Measurements from ENCODE around the gene PDGFB. TPM values are rescaled to one million over a fixed set of nuclear protein-coding genes. Genes with fewer than 3 reads are reported as not detected.

The PDGFB gene
- total RNA-seq, 1 experiment from 2014 or later, result 13.1 TPM

DNA sequence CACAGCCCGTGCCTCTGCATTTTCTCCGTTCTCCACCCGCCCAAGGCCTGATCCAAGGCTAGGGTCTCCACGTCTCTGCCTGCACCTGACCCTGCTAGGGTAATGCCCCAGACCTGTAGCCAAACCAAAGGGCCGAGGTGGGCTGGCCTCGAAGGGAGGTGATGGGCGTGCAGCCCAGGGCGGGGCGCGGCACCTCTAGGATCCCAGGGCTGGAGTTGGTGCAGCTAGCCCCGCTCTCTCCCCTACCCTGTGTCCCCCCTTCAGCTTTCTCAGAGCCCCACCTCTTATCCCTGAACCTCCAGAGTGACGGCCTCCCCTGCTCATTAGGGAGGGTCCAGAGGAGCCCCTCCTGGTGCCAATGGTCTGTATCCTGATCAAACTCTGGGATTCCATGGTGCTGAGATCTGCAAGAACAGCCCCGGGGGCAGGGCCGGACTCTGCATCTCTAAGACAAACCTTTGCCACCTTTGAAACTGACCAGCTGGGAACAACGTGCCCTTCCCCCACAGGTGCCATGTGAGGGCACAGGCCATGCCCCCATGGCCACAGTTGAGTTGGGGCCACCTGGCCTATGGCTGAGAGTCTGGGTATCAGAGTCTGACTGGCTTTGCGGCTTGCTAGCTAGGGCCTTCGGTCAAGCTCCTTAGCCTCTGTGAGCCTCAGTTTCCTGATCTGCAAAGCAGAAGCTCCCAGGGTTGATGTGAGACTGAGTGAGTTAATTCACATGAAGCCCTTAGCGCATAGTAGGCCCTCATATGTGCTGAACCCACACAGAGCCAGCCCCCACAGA, 69.2 kb downstream of the PDGFB start:
- RAD21 ChIA-PET (ENCODE audit: low non-redundant PET in 1 of 2, low total read pairs in 2 of 2, uncharacterized antibody in 2 of 2, unreplicated experiment in 2 of 2), result no interaction called here
- CTCF ChIA-PET, result interaction anchor here (1.0 kb wide), 3 partner anchors 40 to 136 kb away, joined by 3 to 5 read pairs (median 3); no protein-coding TSS in a partner anchor
- POLR2A ChIA-PET, result interaction anchor here (1.0 to 1.7 kb wide), 4 partner anchors 70 to 144 kb away, joined by 3 to 5 read pairs (median 4); partner anchors contain the start of genes PDGFB and RPL3
- H3K9ac ChIP-seq (ENCODE audit: low read length), result peak overlapping the region; percentile 57
- DNase-seq (ENCODE audit: low read depth, low spot score) (no peak), ATAC-seq (peak; percentile 16; the same call in 1 of the 2 replicates)
- no peaks in the 10 kb centered on the region for H3K79me2 ChIP-seq (ENCODE audit: insufficient read depth, low read length)
- no peaks in the 10 kb centered on the region for H3K9me2 ChIP-seq (ENCODE audit: insufficient read depth)
- no peaks in the 10 kb centered on the region for H4K20me1 ChIP-seq (ENCODE audit: insufficient read depth)
- peak overlapping the region; percentile 23 to 43 for H3K4me3 ChIP-seq (replicated peaks in 1 of 2; ENCODE audit: low read depth in 1 of 2, low read length in 2 of 2)
- H3K27me3 ChIP-seq (ENCODE audit: insufficient read depth, low read length), result no peaks in the 10 kb centered on the region
- H3K4me1 ChIP-seq (ENCODE audit: control insufficient read depth in 1 of 2, insufficient read depth in 2 of 2, low read length in 2 of 2), result peaks cover 38 to 79% of the 10 kb centered on the region in 2 experiments
- peak overlapping the region; percentile 82 for H3K4me2 ChIP-seq (ENCODE audit: low read length)
- no peak for TF ChIP-seq POLR2AphosphoS5 (IDR thresholded peaks at IDR 0.05; ENCODE audit: low read depth, low read length)
- TF ChIP-seq EGR1 (IDR thresholded peaks at IDR 0.05; ENCODE audit: low read depth), result no peak
- no peak for TF ChIP-seq ZFX (IDR thresholded peaks at IDR 0.05)
- TF ChIP-seq CEBPB (IDR thresholded peaks at IDR 0.05; ENCODE audit: low read depth), result no peak
- no peak for TF ChIP-seq SP1 (IDR thresholded peaks at IDR 0.05; ENCODE audit: low read depth)
- TF ChIP-seq, protein P1, sequence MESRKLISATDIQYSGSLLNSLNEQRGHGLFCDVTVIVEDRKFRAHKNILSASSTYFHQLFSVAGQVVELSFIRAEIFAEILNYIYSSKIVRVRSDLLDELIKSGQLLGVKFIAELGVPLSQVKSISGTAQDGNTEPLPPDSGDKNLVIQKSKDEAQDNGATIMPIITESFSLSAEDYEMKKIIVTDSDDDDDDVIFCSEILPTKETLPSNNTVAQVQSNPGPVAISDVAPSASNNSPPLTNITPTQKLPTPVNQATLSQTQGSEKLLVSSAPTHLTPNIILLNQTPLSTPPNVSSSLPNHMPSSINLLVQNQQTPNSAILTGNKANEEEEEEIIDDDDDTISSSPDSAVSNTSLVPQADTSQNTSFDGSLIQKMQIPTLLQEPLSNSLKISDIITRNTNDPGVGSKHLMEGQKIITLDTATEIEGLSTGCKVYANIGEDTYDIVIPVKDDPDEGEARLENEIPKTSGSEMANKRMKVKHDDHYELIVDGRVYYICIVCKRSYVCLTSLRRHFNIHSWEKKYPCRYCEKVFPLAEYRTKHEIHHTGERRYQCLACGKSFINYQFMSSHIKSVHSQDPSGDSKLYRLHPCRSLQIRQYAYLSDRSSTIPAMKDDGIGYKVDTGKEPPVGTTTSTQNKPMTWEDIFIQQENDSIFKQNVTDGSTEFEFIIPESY (IDR thresholded peaks at IDR 0.05; ENCODE audit: extremely low read depth, insufficient replicate concordance, low read length), result no peak
- no peak for TF ChIP-seq JUND (IDR thresholded peaks at IDR 0.05)
- TF ChIP-seq EZH2phosphoT487 (IDR thresholded peaks at IDR 0.05; ENCODE audit: borderline replicate concordance), result no peak
- no peak for TF ChIP-seq SIN3A (IDR thresholded peaks at IDR 0.05; ENCODE audit: low read depth)
- TF ChIP-seq REST (IDR thresholded peaks at IDR 0.05; ENCODE audit: low read depth), result no peak
- TF ChIP-seq POLR2A (IDR thresholded peaks at IDR 0.05; ENCODE audit: borderline replicate concordance, extremely low read depth, insufficient read depth, insufficient read length), result no peak
- TF ChIP-seq, protein P2, sequence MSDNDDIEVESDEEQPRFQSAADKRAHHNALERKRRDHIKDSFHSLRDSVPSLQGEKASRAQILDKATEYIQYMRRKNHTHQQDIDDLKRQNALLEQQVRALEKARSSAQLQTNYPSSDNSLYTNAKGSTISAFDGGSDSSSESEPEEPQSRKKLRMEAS (IDR thresholded peaks at IDR 0.05), result no peak
- TF ChIP-seq TCF7L2 (IDR thresholded peaks at IDR 0.05; ENCODE audit: borderline replicate concordance, extremely low read depth, insufficient read depth, insufficient read length), result no peak
- no peak for TF ChIP-seq FOSL1 (IDR thresholded peaks at IDR 0.05; ENCODE audit: low read depth)
- no peak for TF ChIP-seq CTCF (IDR thresholded peaks at IDR 0.05 in 2 of 3, conservative IDR thresholded peaks at IDR 0.05 in 1 of 3; ENCODE audit: borderline replicate concordance in 1 of 3, insufficient read depth in 1 of 3, low read depth in 2 of 3, low read length in 2 of 3)
- peak overlapping the region; percentile 50 for H2AFZ ChIP-seq (ENCODE audit: low read depth, low read length, poor library complexity, severe bottlenecking)
- H3K27ac ChIP-seq (ENCODE audit: low read depth, low read length), result peak overlapping the region; percentile 57
- no TSS peak for BruUV-seq (replicated peaks)
- H3K36me3 ChIP-seq (ENCODE audit: control insufficient read depth in 1 of 2, insufficient read depth in 2 of 2, low read length in 2 of 2), result no peaks in the 10 kb centered on the region
- intact Hi-C loops (cut with micrococcal nuclease), result no loop called here
- H3K9me3 ChIP-seq (ENCODE audit: control insufficient read depth in 1 of 2, insufficient read depth in 1 of 2, low read depth in 1 of 2, low read length in 2 of 2), result no peaks in the 10 kb centered on the region

Data from HCT116 (cell line).